ENCODE measurements around the gene ADPRH. TPM values are rescaled to one million over a fixed set of nuclear protein-coding genes. Genes with fewer than 3 reads are reported as not detected.
A peak's percentile ranks its signal among the peaks of the same experiment; 100 is the strongest.

ADPRH gene
- total RNA-seq, 1 experiment from 2014 or later: 0.06 TPM

DNA sequence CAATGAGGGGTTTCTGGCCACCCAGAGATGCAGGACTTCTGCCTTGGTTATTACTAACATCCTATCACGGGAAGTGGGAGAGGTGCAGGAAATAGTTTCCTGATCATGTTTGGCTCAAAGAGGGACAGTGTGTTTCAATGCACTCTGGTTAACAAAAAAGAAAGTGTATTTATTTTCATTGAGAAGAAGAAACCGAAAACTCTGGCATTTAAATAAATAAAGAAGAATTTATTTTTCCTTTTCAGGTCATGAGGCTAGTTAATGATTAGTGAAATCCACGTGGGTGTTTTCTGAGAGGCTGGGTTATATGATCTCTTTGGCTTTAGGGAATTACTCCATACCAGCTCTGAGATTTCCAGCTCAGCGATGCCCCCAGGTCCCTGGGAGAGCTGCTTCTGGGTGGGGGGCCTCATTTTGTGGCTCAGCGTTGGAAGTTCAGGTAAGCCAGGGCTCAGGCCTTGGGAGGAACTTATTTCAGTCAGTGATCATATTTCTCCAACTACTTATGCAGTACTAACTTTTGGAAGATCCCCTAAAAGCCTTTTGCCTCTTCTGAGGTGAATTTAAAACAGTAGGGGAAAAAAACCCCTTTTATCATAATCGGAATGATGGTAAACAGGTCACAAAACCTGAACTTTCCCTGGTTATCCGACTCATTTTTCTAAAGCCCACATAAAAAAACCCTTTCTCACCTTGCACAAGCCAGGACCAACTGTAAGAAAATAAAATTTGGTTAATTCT, 18.4 kb downstream of the ADPRH start, which contains the start of gene PLA1A:
Gene PLA1A (plus strand): TSS at position 338 of the 741 bp plus-strand sequence. CDS start 29 bp downstream, at position 367.
- H3K36me3 ChIP-seq: no peaks in the 10 kb centered on the region
- H3K4me1 ChIP-seq: peaks cover 46% of the 10 kb centered on the region
- DNase-seq: peak in 1 of 2 experiments; percentile 42
- H3K27me3 ChIP-seq: no peaks in the 10 kb centered on the region
- H3K4me3 ChIP-seq: no peak within 1 kb of the TSS
- H3K27ac ChIP-seq: peak within 1 kb of the TSS; percentile 94
- no peaks in the 10 kb centered on the region for H3K9me3 ChIP-seq (replicated peaks)

GRCh38 chr3:119598410-119599098, 19.3 kb downstream of the ADPRH start:
- Histone ChIP-seq H3K27me3 (no peaks in the 10 kb centered on the region), H3K27ac (no peak overlapping the region), H3K4me1 (peaks cover 48% of the 10 kb centered on the region)

DNA sequence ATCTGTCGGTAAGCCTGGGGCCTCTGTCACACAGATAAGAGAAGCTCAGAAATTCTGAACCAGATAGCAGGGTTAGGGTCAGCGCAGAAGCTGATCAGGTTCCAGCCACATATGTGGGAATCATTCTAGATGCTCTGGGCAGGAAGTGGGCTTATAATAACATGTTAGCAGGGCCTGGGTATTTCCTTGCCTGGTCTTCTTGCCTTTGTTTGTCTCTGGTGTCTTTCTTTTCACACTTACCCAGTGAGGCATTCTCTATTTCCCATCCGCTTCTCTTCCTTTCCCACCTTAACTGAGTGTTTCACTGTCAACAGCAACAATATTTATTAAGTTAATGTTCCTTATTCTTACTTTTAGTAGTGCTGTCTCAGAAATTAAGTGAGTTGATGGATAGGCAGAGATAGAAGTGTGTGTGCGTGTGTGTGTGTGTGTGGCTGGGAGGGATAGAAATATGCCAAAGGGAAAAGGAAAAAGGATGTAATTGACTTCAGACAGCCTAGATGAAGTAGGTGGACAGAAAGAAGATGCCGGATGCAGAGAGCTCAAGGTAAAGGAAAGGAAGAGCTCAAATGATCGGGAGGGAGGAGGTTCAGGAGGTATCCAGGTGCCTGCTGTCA, 20.4 kb downstream of the ADPRH start:
- H3K27me3 ChIP-seq: no peaks in the 10 kb centered on the region
- no peaks in the 10 kb centered on the region for H3K36me3 ChIP-seq
- no peak for DNase-seq

More at GRCh38 chr3:119598410-119599098, 19.3 kb downstream of the ADPRH start:
- H3K4me3 ChIP-seq: no peak overlapping the region
- H3K9me3 ChIP-seq (replicated peaks): no peaks in the 10 kb centered on the region
- no peaks in the 10 kb centered on the region for H3K36me3 ChIP-seq
- no peak for DNase-seq

DNA sequence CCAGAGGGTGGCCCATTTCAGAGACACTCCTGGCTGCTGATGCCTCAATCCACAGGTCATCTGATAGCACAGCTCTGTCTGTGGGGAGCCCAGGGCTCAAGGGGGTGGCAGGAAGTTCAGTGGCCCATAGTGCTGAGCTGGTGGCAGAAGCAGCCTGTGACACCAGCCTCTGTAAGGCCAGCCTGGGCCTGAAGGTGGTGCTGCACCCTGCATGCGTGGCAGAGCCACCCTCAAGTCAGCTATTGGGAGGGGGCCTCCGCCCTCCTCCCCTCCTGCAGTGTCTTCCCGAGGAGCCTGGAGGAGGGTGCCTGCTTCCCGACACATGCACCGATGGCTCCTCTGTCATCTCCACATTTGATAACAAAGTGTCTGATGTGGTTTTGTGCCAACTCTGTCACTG, 21.4 kb downstream of the ADPRH start:
- Histone ChIP-seq H3K36me3 (no peaks in the 10 kb centered on the region), H3K27ac (no peak overlapping the region), H3K4me3 (no peak overlapping the region), H3K27me3 (no peaks in the 10 kb centered on the region), H3K9me3 (replicated peaks) (no peaks in the 10 kb centered on the region), H3K4me1 (peaks cover 38% of the 10 kb centered on the region)
- DNase-seq: no peak

More for the DNA sequence above, 20.4 kb downstream of the ADPRH start:
- Histone ChIP-seq H3K9me3 (replicated peaks) (no peaks in the 10 kb centered on the region), H3K4me3 (no peak overlapping the region), H3K27ac (no peak overlapping the region), H3K4me1 (peaks cover 47% of the 10 kb centered on the region)

DNA sequence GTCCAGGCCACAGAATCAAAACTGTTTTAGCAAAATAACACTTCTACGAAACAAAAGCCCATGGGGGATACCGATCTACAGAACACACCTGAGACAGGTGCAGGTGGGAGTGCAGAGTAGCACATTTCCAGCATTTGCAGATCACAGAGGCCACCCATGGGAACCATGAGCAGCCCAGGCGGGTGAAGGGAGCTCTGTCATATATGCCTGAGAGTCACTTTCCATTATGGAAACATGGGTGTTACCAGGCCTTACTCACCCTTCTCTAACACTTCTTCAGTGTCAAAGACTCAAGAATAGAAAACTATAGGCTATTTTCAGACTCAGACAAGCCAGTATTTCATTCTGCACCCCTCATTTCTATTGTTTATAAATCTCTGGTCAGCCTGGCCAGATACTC, 21.9 kb downstream of the ADPRH start:
- no peak for DNase-seq
- Histone ChIP-seq H3K27ac (no peak overlapping the region), H3K27me3 (no peaks in the 10 kb centered on the region)

DNA sequence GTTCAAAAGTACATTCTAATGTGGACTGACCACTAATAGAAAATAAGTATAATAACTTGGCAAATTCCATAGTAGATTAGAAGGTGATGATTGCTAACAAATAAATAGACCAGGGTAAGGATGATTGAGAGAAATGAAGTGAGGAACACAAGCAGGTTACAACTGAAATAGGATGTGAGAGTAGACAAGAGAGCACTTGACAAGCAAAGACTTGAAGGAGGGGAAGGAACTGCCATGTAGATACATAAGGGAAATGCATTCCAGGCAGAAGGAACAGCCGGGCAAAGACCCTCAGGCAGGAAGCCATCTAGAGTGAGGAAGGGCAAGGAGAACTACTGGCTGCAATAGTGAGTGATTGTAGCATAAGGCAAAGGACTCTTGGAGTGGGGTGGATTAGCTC, 23.4 kb downstream of the ADPRH start:
- Histone ChIP-seq H3K4me1 (peaks cover 22% of the 10 kb centered on the region), H3K4me3 (no peak overlapping the region), H3K36me3 (no peaks in the 10 kb centered on the region), H3K9me3 (replicated peaks) (no peaks in the 10 kb centered on the region), H3K27me3 (no peaks in the 10 kb centered on the region), H3K27ac (no peak overlapping the region)
- DNase-seq: peak in 1 of 2 experiments; percentile 33

More for the DNA sequence above, 21.9 kb downstream of the ADPRH start:
- Histone ChIP-seq H3K4me1 (peaks cover 37% of the 10 kb centered on the region), H3K36me3 (no peaks in the 10 kb centered on the region), H3K4me3 (no peak overlapping the region), H3K9me3 (replicated peaks) (no peaks in the 10 kb centered on the region)

- Histone ChIP-seq H3K27ac (no peak overlapping the region), H3K4me3 (no peak overlapping the region), H3K4me1 (peaks cover 4% of the 10 kb centered on the region), H3K36me3 (no peaks in the 10 kb centered on the region), H3K9me3 (replicated peaks) (no peaks in the 10 kb centered on the region), H3K27me3 (no peaks in the 10 kb centered on the region)
- DNase-seq: peak in 1 of 2 experiments; percentile 19
These were observed 25.6 kb downstream of the ADPRH start for GRCh38 chr3:119604878-119605277.

GRCh38 chr3:119608405-119609000, 29.2 kb downstream of the ADPRH start:
- Histone ChIP-seq H3K9me3 (replicated peaks) (no peaks in the 10 kb centered on the region), H3K27ac (no peak overlapping the region), H3K4me1 (no peaks in the 10 kb centered on the region; the same call in 1 of the 2 replicates), H3K27me3 (no peaks in the 10 kb centered on the region), H3K36me3 (no peaks in the 10 kb centered on the region), H3K4me3 (no peak overlapping the region)
- DNase-seq: no peak

DNA sequence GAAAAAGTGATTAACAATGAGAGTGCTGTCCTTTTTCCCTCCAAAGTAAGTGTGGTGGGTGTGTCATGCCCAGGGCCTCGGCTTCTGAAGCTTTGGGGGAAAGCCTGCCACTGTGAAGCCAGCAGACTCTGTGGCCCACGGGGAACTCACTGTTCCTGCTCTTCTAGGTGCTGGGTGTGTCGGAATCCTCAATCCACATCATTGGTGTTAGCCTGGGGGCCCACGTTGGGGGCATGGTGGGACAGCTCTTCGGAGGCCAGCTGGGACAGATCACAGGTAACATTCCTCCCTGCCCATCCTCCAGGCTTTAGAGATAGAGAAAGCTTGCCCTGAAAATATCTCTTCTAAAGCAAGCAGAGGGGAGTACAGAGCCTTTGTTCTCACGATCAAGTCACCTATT, 30.0 kb downstream of the ADPRH start:
- H3K4me3 ChIP-seq: no peak overlapping the region
- H3K9me3 ChIP-seq (replicated peaks): no peaks in the 10 kb centered on the region
- H3K27ac ChIP-seq: no peak overlapping the region
- H3K36me3 ChIP-seq: no peaks in the 10 kb centered on the region
- DNase-seq: no peak
- no peaks in the 10 kb centered on the region; the same call in 1 of the 2 replicates for H3K4me1 ChIP-seq
- H3K27me3 ChIP-seq: no peaks in the 10 kb centered on the region

DNA sequence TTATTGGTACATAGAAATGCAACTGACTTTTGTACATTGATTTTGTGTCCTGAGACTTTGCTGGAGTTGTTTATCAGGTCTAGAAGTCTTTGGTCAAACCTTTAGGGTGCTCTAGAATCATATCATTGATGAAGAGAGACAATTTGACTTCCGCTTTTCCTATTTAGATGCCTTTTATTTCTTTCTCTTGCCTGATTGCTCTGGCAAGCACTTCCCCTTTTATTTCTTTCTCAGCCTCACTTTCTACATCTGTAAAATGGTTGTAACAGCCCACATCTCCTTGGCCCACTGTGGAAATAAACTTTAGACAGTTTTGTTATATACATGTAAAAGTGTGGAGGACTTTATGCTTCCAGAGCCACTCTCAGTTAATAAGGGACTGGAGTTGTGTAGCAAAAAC, 32.4 kb downstream of the ADPRH start:
- Histone ChIP-seq H3K36me3 (no peaks in the 10 kb centered on the region), H3K27me3 (no peaks in the 10 kb centered on the region), H3K27ac (no peak overlapping the region), H3K4me3 (no peak overlapping the region), H3K4me1 (no peaks in the 10 kb centered on the region), H3K9me3 (replicated peaks) (no peaks in the 10 kb centered on the region)
- no peak for DNase-seq

GRCh38 chr3:119613201-119613600, 33.9 kb downstream of the ADPRH start:
- no peak for DNase-seq
- no peaks in the 10 kb centered on the region for H3K27me3 ChIP-seq
- H3K9me3 ChIP-seq (replicated peaks): no peaks in the 10 kb centered on the region
- no peaks in the 10 kb centered on the region for H3K4me1 ChIP-seq
- H3K4me3 ChIP-seq: no peak overlapping the region
- H3K36me3 ChIP-seq: no peaks in the 10 kb centered on the region
- H3K27ac ChIP-seq: no peak overlapping the region

GRCh38 chr3:119613872-119614271, 34.6 kb downstream of the ADPRH start:
- H3K4me1 ChIP-seq: no peaks in the 10 kb centered on the region
- no peak overlapping the region for H3K4me3 ChIP-seq
- H3K27me3 ChIP-seq: no peaks in the 10 kb centered on the region
- no peaks in the 10 kb centered on the region for H3K9me3 ChIP-seq (replicated peaks)
- no peaks in the 10 kb centered on the region for H3K36me3 ChIP-seq
- no peak for DNase-seq
- H3K27ac ChIP-seq: no peak overlapping the region

GRCh38 chr3:119616056-119616455, 36.8 kb downstream of the ADPRH start:
- Histone ChIP-seq H3K4me3 (no peak overlapping the region), H3K27ac (no peak overlapping the region), H3K27me3 (no peaks in the 10 kb centered on the region), H3K4me1 (no peaks in the 10 kb centered on the region), H3K36me3 (no peaks in the 10 kb centered on the region), H3K9me3 (replicated peaks) (no peaks in the 10 kb centered on the region)
- no peak for DNase-seq

DNA sequence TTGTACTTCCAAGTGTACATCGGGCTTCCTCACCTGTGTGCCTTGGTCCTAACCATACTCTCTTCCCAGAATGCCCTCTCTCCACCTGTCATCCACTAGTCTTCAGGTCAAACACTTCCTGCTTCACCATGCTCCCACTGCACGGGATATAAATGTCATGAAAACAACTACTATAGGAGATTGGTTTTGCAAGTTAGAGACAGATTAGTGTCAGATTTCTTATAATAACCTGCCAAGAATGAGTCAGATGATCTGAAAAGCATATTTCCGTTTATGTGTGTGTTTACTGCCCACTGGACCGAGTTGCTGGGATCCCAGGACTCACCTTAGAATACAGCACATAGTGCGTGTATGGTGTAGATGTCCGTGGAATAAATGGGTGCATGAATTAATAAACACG, 39.8 kb downstream of the ADPRH start:
- H3K4me3 ChIP-seq: no peak overlapping the region
- H3K36me3 ChIP-seq: no peaks in the 10 kb centered on the region
- no peak for DNase-seq
- no peak overlapping the region for H3K27ac ChIP-seq
- H3K9me3 ChIP-seq (replicated peaks): no peaks in the 10 kb centered on the region
- no peaks in the 10 kb centered on the region for H3K27me3 ChIP-seq
- no peaks in the 10 kb centered on the region for H3K4me1 ChIP-seq

DNA sequence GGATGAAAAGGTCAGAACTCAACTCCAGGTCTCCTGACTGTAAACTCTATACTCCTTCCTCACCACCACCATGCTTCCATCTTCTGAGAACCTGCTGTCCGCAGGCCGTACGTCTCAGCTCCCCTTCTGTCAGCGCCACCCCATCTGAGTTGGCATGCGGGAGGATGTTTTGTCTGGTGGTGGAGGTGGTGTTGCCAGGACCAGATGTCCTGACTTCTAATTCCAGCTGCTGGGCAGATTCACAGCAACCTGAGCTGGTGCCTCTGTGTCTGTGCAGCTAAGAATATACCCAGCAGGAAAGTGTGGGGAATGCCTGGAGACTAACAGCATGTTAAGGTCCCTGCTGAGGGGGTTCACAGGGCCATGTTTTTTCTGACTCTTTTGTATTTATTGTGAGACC, 41.6 kb downstream of the ADPRH start:
- DNase-seq: no peak
- no peaks in the 10 kb centered on the region for H3K36me3 ChIP-seq

More for the DNA sequence above, 41.6 kb downstream of the ADPRH start:
- H3K27me3 ChIP-seq: no peaks in the 10 kb centered on the region
- H3K27ac ChIP-seq: no peak overlapping the region
- H3K4me3 ChIP-seq: no peak overlapping the region
- no peaks in the 10 kb centered on the region for H3K9me3 ChIP-seq (replicated peaks)
- no peaks in the 10 kb centered on the region for H3K4me1 ChIP-seq
